ELF-1 (cell line): ENCODE results near the gene NME7.

Experiments
- DNase-seq: peaks from one replicate; pipeline ENCODE4 v3.0.0-alpha.2; 2016; ENCODE audit warnings: low read depth, low spot score

NME7 gene

DNA sequence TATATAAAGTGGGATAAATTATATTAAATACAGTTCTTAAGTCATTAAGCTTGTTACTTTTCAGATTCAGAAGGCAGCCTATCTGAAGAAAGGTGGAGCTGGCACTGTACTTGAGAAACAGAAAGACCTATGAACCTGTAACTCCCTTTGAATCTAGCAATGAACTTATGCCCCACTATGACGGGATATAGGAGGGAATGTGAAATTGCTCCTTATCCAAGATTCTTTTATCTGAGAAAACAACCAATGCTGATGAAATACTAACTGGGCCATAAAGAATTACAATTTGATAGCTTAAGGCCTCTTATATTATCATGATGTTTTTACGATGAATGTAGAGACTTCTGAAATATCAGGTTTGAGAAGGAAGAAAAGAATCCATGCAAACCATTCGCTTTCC is 211.0 kb downstream of the NME7 start:
- DNase-seq: no peak

DNA sequence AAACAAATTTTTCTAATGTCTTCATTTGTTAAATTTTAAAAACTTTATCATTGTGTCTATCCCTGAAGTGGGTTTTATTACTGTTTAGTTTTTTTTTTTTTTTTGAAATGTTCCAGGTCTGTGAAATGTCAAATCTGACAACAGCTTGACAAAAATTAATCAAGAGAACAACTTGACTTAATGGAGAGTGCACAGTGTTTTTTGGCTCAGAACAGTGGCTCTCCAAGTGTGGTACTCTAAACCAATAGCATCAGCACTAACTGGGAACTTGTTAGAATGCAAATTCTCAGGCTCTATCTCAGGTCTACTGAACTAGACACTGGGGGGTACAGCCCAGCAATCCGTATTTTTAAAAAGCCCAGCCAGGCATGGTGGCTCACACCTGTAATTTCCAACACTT is 211.9 kb downstream of the NME7 start:
- DNase-seq: no peak

DNA sequence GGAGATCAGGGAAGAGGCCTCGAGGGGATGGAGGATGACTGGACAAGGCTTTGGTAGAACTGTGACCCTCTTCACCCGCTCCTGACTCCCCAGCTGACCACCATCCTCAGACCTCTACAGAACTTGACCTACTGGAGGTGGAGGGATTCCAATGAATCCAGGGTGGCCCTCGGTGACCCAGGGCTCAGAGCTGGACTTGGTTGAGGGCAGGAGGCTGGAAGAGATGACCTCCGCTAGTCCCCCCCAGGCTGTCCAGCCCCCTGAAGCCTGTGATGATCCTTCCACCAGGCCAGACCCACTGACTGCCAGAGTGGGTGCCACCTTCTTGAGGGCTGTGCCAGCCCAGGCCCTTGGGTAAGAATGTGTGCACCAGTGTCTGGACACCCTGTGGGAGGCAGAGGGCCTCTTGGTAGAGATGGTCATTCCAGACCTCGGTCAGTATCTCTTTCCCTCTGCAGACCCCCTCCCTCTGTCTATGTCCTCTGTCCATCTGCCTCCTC is 216.2 kb downstream of the NME7 start:
- DNase-seq: no peak

DNA sequence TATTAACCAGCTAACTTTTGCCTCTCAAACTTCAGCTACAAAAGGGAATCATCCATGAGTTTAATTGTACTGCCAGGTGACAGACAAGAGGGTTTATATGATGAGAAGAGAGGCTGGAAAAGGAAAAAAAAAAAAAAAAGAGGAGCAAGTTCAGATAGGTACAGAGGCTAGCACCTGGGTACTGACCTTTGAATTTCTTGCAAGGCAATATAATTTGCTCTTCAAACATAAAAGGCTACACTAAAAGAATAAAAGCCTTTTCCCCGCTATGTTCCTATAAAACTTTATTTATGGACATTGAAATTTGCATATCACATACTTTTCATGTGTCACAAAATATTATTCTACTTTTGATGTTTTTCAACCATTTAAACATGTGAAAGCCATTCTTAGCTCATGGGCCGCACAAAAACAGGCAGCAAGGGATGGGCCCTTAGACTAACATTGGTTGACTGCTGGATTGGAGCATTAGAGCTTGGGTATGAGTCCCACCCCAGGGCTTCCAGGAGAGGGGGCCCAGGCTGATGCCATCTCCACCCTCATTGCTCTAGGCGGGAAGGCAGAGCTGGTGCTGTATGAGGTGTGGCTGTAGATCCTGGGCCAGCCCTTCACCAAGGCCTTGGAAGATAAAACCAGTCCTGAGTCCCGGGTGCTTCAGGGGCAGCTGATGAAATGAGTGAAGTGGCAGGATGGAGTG is 216.8 kb downstream of the NME7 start:
- DNase-seq: no peak

DNA sequence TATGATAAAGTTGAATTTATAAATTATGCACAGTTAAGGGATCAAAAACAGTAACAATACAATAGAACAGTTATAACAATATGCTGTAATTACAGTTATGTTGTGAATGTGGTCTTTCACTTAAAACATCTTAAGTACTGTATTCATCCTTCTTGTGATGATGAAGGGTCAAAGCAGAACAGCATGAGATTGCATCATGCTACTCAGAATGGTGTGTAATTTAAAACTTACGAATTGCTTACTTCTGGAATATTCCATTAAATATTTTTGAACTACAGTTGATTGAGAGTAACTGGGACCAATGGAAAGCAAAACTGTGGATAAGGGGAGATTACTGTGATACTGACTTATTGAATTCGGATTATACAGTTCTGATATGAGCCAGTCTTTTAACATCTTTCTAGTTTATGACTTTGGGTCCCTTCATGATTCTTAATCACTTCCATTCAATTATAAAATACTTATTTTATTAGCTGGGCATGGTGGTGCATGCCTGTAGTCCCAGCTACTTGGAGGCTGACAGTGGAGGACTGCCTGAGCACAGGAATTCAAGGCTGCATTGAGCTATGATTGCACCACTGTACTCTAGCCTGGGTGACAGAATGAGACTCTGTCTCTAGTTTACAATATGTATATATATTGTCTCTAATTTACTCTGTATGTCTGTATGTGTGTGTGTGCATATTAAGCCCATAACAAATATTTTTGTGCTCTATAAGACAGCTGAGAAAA is 217.9 kb downstream of the NME7 start:
- no peak for DNase-seq

DNA sequence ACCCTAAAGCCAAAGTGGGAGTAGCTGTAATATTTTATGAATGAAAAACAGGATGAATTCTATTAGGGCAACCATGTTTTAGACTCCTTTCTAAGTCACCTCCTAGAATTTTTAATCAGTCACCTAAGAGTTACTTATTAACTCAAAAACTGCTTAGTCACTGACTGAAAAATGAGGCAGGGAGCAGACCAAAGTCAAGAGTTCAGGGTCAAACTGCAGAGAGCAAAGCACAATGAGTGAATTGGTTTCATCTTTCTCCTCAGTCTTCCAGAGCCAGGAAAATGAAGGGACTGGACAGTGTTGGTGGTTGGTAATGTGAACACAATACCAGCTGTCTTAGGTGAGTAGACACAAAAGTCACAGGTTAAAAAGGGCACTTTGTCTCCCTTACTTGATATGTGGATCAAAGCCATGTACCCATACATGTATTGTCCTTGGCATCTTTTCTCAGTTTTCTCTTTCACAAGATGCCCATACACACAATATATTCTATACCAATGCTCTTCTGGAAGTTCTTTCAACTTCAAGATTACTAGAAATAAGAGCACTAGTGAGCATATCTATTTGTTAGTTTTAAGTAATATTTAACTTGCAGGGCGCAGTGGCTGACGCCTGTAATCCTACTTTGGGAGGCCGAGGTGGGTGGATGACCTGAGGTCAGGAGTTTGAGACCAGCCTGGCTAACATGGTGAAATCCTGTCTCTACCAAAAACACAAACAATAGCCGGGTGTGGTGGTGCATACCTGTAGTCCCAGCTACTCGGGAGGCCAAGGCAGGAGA is 218.9 kb downstream of the NME7 start:
- no peak for DNase-seq

DNA sequence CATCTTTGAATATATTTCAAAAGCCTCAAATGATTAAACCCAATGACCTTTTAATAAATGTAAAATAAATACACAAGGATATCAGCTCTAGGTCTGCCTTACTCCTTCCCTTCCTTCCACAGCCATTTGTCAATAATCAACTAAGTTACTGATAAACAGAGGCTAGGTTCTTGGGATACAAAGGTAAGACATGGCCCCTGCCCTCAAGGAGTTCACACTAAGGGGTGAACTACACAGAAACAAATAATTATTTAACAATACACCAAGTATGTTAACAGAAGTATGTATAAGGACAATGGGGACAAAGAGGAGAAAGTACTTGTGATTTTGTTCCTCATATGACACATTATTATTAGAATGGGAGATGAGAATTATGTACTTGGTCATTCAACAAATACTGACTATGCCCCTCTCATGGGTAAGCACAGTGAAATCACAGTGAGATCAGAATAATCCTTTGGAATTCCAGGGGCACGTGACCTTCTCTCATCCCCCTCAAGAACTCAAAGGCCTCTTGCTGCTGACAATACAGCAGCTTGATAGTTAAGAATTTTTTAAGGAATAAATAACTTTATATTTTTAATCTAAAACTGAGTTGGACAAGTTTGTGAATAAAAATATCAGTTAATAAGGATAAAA is 220.9 kb downstream of the NME7 start:
- no peak for DNase-seq

DNA sequence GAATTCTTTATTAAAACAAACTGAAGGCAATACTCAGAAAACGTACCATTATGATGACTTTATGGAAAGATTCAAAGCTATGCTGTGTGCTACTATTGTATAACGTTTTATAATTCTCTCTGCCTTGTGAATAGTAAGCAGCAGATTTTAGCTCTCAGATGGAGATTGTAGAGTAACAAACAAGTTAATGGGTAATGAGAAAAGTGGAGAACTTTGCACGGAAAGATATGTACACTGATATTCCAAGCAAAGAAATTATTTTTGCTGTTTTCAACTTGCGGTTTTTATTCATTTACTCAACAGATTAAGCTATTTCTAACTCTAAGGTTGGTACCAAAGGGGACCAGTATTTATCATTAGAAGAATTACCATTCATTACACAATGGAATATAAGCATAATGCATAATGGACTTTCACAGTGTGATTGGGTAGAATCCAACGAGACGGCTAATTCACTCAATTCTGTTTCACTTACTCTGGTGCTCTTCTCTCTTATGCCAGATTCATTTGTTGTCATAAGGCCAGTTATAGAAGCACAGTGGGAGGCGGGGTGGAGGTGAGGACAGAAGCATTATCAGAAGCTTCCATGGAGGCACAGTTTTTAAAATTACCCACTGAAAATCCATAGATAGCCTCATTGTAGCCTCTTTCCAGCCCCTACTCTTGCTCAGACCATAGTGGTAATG is 222.5 kb downstream of the NME7 start:
- no peak for DNase-seq

DNA sequence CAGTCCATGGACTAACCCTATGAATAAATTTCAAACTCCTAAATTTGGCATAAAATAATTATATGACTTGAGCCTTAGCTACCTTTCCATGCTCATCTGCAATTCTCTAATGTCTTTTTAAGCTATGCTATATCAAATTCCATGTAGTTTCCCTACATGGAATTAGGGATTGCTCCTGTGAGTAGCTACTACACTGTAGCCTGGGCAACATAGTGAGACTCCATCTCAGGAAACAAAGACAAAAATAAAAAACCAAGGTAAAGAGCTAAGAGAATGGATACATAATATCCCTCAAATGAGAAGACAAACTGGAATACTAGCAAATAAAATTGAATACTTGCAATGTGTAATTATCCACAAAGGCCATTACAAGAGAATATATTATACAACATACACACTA is 223.6 kb downstream of the NME7 start:
- no peak for DNase-seq

DNA sequence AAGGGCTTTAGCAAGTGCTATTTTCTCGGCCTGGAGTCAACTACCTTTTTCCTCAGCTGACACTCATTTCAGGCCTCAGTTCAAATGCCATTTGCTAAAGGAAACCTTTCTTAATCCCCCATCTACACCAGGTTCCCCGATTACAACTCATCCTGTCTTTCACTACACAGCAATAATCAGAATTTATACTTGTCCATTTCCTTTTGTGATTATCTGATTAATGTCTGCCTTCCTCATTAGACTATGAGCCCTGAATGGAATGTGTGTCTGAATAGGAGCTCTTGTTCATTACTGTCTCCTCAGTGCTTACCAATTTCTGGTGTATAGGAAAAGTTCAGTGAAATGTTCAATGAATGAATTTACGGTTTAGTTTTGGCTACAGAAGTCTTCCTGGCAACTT is 224.3 kb downstream of the NME7 start:
- no peak for DNase-seq

DNA sequence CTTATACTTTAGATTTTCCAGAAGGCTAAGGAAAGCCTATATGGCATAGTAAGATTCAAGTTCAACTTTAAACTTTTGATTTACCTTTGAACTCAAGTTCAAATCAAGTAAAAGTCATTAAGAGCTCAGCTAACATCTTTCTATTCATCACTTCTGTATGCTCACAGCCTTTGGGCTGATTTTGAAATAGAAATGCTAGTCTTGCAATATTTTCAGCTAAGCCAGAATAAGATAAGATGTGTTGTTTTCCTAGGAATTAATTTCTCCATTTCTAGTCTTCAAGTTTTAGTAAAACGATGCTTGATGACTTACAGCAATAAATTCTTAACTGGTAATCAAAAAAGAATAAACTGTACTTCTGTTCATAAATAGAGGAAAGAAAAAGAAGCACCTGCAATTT is 225.5 kb downstream of the NME7 start:
- DNase-seq: no peak

DNA sequence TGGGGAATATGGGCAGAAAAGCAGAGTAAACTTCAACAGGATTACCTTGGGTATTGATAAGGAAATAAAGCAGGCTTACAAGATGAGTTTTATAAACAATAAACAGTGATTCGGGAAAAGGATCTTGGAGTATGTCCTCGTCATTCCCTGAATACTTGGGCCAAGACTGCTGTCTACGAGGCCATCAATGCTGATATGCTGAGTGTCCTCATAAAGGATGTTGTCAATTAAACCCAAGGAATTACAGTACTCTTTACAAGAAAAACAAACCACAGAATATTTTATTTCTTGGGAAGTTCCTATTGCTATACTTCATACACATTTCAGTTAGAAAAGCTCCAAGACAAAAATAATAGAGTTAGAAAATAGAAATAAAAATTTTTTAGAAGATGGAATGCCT is 226.2 kb downstream of the NME7 start:
- DNase-seq: no peak

DNA sequence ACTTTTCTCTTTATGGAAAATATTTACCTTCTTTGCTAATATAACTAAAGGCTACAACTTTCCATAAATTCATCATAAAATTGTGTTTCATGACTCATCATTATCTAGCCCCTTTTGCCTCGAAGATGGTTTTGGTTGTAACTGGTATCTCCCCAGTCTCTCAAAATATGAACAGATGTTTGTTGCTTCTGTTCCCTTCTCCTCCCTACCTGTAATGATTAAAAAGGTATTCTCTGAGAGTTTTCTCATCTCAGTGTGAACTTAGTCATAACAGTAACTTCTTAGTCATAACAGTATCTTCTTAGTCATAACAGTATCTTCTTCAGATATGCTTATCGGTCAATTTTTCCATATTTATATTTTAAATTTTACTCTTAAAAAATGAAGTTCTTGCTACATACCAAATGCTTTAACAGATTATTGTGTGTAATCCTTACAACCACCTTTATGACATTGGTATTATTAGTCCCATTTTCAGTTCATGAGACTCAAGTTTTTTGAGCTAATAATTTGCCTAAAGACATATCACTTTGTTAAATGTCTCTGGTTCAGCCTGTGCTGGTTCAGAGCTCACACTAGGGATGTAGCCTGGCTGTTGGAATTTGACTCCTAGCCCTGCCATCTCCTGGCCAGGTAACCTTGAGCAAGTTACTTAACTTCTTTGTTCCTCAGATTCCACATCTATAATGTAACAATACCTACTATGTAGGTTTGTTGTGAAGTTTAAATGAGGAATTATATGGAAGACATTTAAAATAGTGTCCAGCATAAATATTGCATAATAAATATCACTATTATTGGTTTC is 228.5 kb downstream of the NME7 start:
- DNase-seq: no peak

DNA sequence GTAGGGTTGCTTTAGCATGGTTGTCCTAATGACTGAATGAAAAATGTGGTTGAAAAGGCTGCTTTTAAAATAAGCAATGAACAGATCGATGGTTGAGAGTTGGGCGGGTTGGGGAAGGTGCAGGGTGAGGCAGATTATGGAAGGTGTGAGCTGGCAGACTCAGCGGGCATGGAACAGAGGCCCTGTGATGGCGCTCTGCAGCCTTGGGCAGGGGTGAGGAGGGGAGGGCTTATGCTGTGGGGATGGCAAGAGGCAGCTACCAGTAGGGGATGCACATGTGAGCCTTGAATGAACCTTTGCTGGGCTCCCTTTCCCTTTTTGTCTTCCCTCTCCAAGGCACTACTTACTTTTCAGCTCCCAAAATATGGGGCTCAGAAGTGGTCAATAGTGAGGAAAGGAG is 230.2 kb downstream of the NME7 start:
- DNase-seq: no peak

DNA sequence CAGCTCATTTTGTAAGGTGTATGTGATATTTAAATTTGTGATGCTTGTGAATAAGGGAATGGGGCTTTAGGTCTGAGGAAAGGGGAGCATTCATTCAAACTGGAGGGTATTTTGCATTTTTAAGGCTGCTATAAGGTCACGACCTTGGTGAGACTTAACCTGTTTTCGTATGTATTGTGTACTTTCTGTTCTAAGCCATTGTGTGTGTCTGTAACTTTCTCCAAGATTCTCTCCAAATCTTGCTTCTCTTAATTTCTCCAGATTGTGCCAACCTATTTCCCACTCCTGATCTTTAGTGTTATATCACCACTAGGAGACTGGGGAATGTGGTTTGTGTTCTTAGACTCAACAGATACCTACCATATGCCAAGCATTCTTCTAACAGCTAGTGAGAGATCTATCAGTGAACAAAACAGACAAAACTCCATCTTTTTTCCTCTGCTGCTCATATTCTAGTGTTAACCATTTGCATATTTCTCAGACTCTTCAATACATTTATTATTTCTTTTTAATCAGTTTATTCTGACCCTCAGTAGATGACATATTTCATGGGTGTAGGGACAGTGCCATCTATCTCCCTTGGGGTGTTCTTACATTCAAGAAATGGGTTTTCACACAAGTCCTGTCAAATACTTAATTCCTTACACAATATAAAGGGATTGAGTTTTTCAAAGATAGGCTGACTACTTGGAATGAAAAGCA is 233.6 kb downstream of the NME7 start:
- no peak for DNase-seq

DNA sequence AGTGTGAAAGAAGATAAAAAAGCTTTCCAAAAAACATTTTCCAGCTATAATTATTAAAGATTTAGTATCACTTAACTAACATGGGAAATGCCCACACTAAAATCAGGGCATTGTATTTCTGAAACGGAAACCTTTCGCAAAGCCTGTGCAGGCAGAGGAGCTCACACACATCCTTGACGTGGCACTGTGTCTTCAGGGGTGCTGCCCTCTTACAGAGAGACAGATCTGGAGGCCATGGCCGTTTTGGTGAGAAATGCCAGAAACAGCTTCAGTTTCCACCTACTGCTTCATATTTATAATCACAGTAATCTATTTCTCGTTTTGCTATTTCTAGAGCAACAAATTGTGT is 234.4 kb downstream of the NME7 start:
- DNase-seq: no peak

DNA sequence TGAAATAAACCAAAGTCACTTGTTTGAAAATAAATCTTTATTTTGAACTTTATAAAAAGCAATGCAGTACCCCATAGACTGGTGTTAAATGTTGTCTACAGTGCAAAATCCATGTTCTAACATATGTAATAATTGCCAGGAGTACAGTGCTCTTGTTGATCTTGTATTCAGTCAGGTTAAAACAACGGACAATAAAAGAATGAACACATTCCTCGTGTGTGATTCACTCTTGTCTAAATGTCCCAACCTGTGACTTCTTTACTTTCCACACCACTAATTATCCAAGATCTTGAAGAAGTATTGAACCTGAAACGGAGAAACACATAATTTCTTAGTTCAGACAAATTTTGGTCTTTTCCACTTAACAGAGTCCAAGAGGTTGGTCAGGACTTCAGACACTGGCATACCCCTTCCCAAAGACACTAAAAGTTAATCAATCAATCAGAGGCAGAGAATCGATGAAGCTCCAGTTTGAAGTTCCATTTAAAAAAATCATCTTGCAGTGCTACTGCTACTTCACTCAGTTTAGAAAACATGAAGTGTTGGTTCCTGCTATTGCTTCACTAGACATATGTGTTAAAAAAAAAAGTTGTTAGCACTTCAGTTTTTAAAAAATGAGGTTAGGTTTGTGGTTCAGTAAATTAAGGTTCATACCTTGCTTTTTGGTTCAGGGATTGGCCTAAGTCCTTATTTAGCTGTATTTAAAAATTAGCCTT is 234.9 kb downstream of the NME7 start:
- no peak for DNase-seq

DNA sequence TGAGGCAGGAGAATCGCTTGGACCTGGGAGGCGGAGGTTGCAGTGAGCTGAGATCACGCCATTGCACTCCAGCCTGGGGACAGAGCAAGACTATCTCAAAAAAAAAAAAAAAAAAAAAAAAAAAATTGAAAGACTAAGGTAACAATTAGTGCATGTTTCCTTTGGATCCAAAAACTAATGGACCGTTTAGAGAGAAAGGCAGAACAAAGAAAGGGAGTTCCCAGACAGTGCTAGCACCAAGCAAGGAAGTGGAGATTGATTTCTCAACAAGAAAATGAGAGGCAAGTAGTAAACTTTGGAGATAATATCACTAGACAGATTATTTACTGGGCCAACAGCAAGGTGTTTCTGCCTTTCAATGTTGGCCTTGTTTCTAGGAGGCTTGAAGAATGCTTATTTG is 236.9 kb downstream of the NME7 start:
- DNase-seq: no peak

DNA sequence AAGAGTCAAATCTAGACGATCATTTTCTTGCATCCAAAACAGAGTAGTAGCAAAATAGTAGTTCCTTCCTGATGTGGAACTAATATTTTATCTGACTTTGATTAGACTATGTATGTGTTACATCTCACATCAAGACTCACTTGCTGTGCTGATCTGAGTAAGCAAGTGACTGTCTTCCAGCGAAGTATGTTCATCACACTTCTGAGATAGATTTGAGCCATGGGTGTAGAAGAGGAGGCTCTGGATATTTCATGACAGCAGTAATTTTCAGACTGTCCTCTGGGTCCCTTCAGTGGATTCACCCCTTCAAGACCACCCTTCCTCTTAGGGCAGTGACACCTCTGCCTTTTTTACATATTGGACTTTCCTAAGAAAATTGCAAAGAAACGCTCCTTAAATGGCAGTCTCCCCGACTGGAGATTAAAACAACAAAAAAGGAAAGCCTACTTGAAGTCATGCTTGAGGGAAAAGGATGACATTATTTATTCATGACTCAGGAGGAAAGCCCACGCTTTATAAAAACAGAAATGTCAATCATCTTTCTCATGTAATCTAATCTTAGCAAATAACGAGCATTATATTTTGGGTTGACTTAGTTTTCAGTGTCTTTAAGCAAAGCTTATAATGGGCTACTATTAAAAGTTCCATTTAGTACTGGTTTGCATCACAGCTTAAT is 238.3 kb downstream of the NME7 start:
- DNase-seq: no peak
